Neuronal stem cell (in vitro differentiated cells): Measurements from ENCODE around the gene C19orf33.

Source experiments
- DNase-seq: peaks from one replicate; pipeline ENCODE4 v3.0.0-alpha.2; 2013; ENCODE audit warnings: low spot score
- H2AFZ ChIP-seq: one replicate; pipeline ENCODE4 v1.6.1; 2013; ENCODE audit warnings: mild to moderate bottlenecking, low read length, inconsistent platforms
- H2AK5ac ChIP-seq: 2 replicates; pipeline ENCODE4 v1.6.1; 2013; ENCODE audit warnings: low read depth, mild to moderate bottlenecking, inconsistent platforms, low read length, moderate library complexity, mixed read lengths
- H2BK120ac ChIP-seq: 2 replicates; pipeline ENCODE4 v1.6.1; 2013; ENCODE audit warnings: low read depth, mild to moderate bottlenecking, inconsistent platforms, low read length, moderate library complexity, mixed read lengths
- H2BK12ac ChIP-seq: one replicate; pipeline ENCODE4 v1.6.1; 2013; ENCODE audit warnings: low read length, inconsistent platforms
- H2BK15ac ChIP-seq: 2 replicates; pipeline ENCODE4 v1.6.1; 2013; ENCODE audit warnings: mild to moderate bottlenecking, low read length, inconsistent platforms, mixed read lengths
- H2BK5ac ChIP-seq: one replicate; pipeline ENCODE4 v1.6.1; 2013; ENCODE audit warnings: inconsistent platforms, mild to moderate bottlenecking, low read length, moderate library complexity
- H3K14ac ChIP-seq: one replicate; pipeline ENCODE4 v1.6.1; 2013; ENCODE audit warnings: low read length, inconsistent platforms
- H3K18ac ChIP-seq: 2 replicates; pipeline ENCODE4 v1.6.1; 2013; ENCODE audit warnings: low read length, inconsistent platforms
- H3K23ac ChIP-seq: 2 replicates; pipeline ENCODE4 v1.6.1; 2013; ENCODE audit warnings: low read depth, mild to moderate bottlenecking, mixed read lengths, low read length, inconsistent platforms; ENCODE audit not compliant: poor library complexity
- H3K27ac ChIP-seq: replicated peaks from 3 replicates; pipeline ENCODE4 v1.5.1; 2013; ENCODE audit warnings: low read length, inconsistent platforms
- H3K27me3 ChIP-seq, 3 experiments: 2 replicates each; pipeline ENCODE4 v1.6.1; 2013; ENCODE audit warnings: low read length in 3 of 3, mild to moderate bottlenecking in 2 of 3, inconsistent platforms in 1 of 3, low read depth in 1 of 3, mixed read lengths in 1 of 3, moderate library complexity in 1 of 3; ENCODE audit not compliant: control insufficient read depth in 3 of 3, insufficient read depth in 3 of 3
- H3K36me3 ChIP-seq, 2 donors: replicated peaks in 1 of 2; 2 replicates each; pipeline ENCODE4 v1.6.1; 2013; ENCODE audit warnings: low read length in 2 of 2; ENCODE audit not compliant: control insufficient read depth in 2 of 2, insufficient read depth in 2 of 2
- H3K4ac ChIP-seq: 2 replicates; pipeline ENCODE4 v1.6.1; 2013; ENCODE audit warnings: inconsistent platforms, mild to moderate bottlenecking, low read length, moderate library complexity
- H3K4me1 ChIP-seq, 2 donors: 1 replicate in 1 of 2; 2 replicates in 1 of 2; pipeline ENCODE4 v1.6.1; 2013; ENCODE audit warnings: low read length in 2 of 2, low read depth in 1 of 2; ENCODE audit not compliant: control insufficient read depth in 2 of 2, insufficient read depth in 1 of 2
- H3K4me2 ChIP-seq: one replicate; pipeline ENCODE4 v1.6.1; 2013; ENCODE audit warnings: mild to moderate bottlenecking, low read length, inconsistent platforms; ENCODE audit not compliant: insufficient read depth, poor library complexity, severe bottlenecking
- H3K4me3 ChIP-seq, 2 donors: 2 replicates each; pipeline ENCODE4 v1.5.1; 2013; ENCODE audit warnings: low read length in 2 of 2, mild to moderate bottlenecking in 2 of 2, inconsistent platforms in 1 of 2, moderate library complexity in 1 of 2
- H3K79me1 ChIP-seq: one replicate; pipeline ENCODE4 v1.6.1; 2013; ENCODE audit warnings: low read depth, mild to moderate bottlenecking, inconsistent platforms, low read length, moderate library complexity
- H3K9ac ChIP-seq: one replicate; pipeline ENCODE4 v1.6.1; 2013; ENCODE audit warnings: mild to moderate bottlenecking, low read depth, low read length, inconsistent platforms; ENCODE audit not compliant: poor library complexity
- H3K9me3 ChIP-seq, 2 donors: replicated peaks in 1 of 2; 2 replicates each; pipeline versions ENCODE3 to v1.6.1; 2013; ENCODE audit warnings: low read length in 2 of 2, mild to moderate bottlenecking in 2 of 2, inconsistent platforms in 1 of 2, low read depth in 1 of 2, mixed read lengths in 1 of 2, moderate library complexity in 1 of 2; ENCODE audit not compliant: control insufficient read depth in 2 of 2, insufficient read depth in 1 of 2
- H4K8ac ChIP-seq: one replicate; pipeline ENCODE4 v1.6.1; 2013; ENCODE audit warnings: low read depth, mild to moderate bottlenecking, inconsistent platforms, low read length, moderate library complexity
- H4K91ac ChIP-seq: one replicate; pipeline ENCODE4 v1.6.1; 2013; ENCODE audit warnings: low read length, low read depth, mild to moderate bottlenecking, inconsistent platforms; ENCODE audit not compliant: poor library complexity
- WGBS, 2 donors: extraction: QIAGEN DNeasy Blood & Tissue Kit; methylation state at CpG; one replicate each; pipeline ENCODE4 v1.1.7; 2013; ENCODE audit warnings: missing lambda C conversion rate in 2 of 2, mixed read lengths in 1 of 2; ENCODE audit not compliant: insufficient read length in 2 of 2, insufficient replicate concordance in 1 of 2; ENCODE audit errors: extremely low coverage in 2 of 2; 5-methylcytosine and 5-hydroxymethylcytosine counted together

The C19orf33 gene

DNA sequence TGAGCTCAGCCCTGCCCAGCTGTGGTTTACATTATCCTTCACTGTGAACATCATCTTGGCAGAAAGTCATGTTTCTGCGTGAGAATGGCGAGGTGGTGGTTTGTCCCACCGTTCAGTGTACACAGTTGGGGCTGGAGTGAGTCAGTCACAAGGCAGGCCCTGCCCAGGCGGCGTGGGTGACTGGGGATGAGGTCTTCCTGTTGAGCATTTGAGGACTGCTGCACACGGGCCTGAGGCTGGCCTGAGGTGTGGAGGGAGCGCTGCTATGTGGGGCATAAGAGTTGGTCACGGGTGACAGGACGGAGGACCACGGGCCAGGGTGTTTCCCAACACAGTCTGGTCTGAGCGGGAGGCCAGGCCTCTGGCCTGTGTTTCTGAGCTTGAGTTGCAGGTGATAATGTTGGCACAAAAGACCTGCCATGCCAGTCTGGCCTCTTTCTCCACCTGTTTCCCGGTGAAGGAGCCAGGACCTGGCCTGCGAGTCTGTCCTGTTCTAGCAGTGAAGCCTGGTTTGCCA, 13.4 kb upstream of the C19orf33 start:
- H3K18ac ChIP-seq, result peak overlapping the region; percentile 29
- H3K9ac ChIP-seq, result no peak overlapping the region
- H3K79me1 ChIP-seq, result no peaks in the 10 kb centered on the region
- H2BK5ac ChIP-seq, result no peak overlapping the region
- H2BK120ac ChIP-seq, result no peak overlapping the region
- H3K9me3 ChIP-seq, result no peaks in the 10 kb centered on the region
- H3K36me3 ChIP-seq, result peaks cover 0 to 3% of the 10 kb centered on the region in 2 donors
- WGBS, 2 donors, result no CpG with 5 or more reads among the region's 13 CpGs
- no peak overlapping the region for H3K14ac ChIP-seq
- no peak overlapping the region for H3K27ac ChIP-seq
- peaks cover 15 to 28% of the 10 kb centered on the region in 2 donors for H3K4me1 ChIP-seq
- no peak for DNase-seq
- H2AFZ ChIP-seq, result peak overlapping the region; percentile 66
- H3K4ac ChIP-seq, result no peak overlapping the region
- H2AK5ac ChIP-seq, result no peak overlapping the region
- H2BK15ac ChIP-seq, result no peak overlapping the region
- no peak overlapping the region for H2BK12ac ChIP-seq
- peak overlapping the region; percentile 18 for H3K23ac ChIP-seq
- H4K91ac ChIP-seq, result no peak overlapping the region
- H3K27me3 ChIP-seq, result no peaks in the 10 kb centered on the region
- no peak overlapping the region for H3K4me2 ChIP-seq
- H4K8ac ChIP-seq, result no peak overlapping the region
- peak overlapping the region in 1 of 2 donors; percentile 42 for H3K4me3 ChIP-seq

DNA sequence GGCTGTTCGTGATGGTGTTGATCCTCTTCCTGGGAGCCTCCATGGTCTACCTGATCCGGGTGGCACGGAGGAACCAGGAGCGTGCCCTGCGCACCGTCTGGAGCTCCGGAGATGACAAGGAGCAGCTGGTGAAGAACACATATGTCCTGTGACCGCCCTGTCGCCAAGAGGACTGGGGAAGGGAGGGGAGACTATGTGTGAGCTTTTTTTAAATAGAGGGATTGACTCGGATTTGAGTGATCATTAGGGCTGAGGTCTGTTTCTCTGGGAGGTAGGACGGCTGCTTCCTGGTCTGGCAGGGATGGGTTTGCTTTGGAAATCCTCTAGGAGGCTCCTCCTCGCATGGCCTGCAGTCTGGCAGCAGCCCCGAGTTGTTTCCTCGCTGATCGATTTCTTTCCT, 12.2 kb upstream of the C19orf33 start:
- Histone ChIP-seq H3K79me1 (no peaks in the 10 kb centered on the region), H2BK5ac (no peak overlapping the region), H2AK5ac (no peak overlapping the region), H3K4me3 (no peak overlapping the region), H3K4me1 (peaks cover 15 to 28% of the 10 kb centered on the region in 2 donors), H3K27ac (no peak overlapping the region), H2BK15ac (no peak overlapping the region), H3K36me3 (peaks cover 0 to 3% of the 10 kb centered on the region in 2 donors), H3K4me2 (no peak overlapping the region), H2BK12ac (no peak overlapping the region), H2BK120ac (no peak overlapping the region), H3K9ac (no peak overlapping the region), H3K4ac (no peak overlapping the region), H2AFZ (peak overlapping the region; percentile 56), H3K23ac (peak overlapping the region; percentile 73), H3K14ac (no peak overlapping the region), H3K18ac (no peak overlapping the region), H4K91ac (no peak overlapping the region), H3K9me3 (no peaks in the 10 kb centered on the region), H4K8ac (no peak overlapping the region), H3K27me3 (no peaks in the 10 kb centered on the region)
- WGBS, 2 donors, result no CpG with 5 or more reads among the region's 15 CpGs
- no peak for DNase-seq

DNA sequence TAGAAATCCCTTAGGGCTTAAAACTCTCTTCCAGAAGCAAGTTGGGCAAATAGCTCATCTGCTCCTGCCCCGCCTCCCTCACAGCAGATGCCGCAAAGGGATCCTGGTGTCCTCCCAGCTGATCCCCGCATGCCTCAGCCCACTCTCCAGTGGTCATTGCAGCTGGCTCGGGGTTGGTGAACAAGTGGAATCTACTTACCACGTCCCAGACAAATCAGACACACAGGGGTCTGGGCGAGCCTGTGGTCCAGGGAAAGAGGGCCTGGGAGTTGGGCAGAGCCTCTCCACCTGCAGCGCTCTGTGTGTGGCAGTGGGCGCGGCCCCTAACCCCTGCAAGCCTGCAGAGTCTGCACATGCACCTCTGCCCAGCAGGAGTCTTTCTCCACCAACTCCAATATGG, 10.8 kb upstream of the C19orf33 start:
- H3K4ac ChIP-seq, result no peak overlapping the region
- peaks cover 8 to 20% of the 10 kb centered on the region in 2 donors for H3K4me1 ChIP-seq
- no peak overlapping the region for H3K14ac ChIP-seq
- H2BK12ac ChIP-seq, result no peak overlapping the region
- H2AK5ac ChIP-seq, result no peak overlapping the region
- peaks cover 0 to 3% of the 10 kb centered on the region in 2 donors for H3K36me3 ChIP-seq
- H4K91ac ChIP-seq, result no peak overlapping the region
- H3K4me3 ChIP-seq, result no peak overlapping the region
- no peaks in the 10 kb centered on the region for H3K9me3 ChIP-seq
- H2BK15ac ChIP-seq, result no peak overlapping the region
- H4K8ac ChIP-seq, result no peak overlapping the region
- H3K79me1 ChIP-seq, result no peaks in the 10 kb centered on the region
- H3K18ac ChIP-seq, result no peak overlapping the region
- no peak overlapping the region for H2BK5ac ChIP-seq
- H3K27me3 ChIP-seq, result no peaks in the 10 kb centered on the region
- no peak overlapping the region for H3K9ac ChIP-seq
- no peak overlapping the region for H3K27ac ChIP-seq
- H3K4me2 ChIP-seq, result no peak overlapping the region
- no peak overlapping the region for H3K23ac ChIP-seq
- WGBS, 2 donors, result no CpG with 5 or more reads among the region's 9 CpGs
- H2AFZ ChIP-seq, result no peak overlapping the region
- no peak overlapping the region for H2BK120ac ChIP-seq
- no peak for DNase-seq

DNA sequence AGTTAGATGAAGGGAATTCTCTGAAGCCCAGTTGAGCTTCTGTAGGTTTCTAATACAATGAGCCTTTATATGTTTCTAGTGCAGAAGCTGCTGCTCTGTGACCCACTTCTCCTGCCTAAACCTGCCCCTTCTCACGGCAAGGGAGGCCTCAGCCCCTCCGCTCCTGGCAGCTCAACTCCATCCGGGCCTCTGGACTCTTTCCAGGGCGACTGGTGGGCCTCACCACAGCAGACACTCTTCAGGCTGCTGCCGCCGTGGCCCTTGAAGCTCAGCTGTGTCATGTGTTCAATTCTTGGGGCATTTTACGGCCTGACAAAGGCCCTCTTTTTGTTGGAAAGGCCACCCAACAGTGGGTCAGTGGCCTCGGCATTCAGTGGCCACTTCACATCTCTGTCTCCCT, 10.0 kb upstream of the C19orf33 start:
- no peak overlapping the region for H3K4me3 ChIP-seq
- H3K9me3 ChIP-seq, result no peaks in the 10 kb centered on the region
- H3K23ac ChIP-seq, result no peak overlapping the region
- H3K9ac ChIP-seq, result no peak overlapping the region
- no peak for DNase-seq
- no peak overlapping the region for H2BK120ac ChIP-seq
- no peak overlapping the region for H4K91ac ChIP-seq
- H2BK5ac ChIP-seq, result no peak overlapping the region
- H2BK12ac ChIP-seq, result no peak overlapping the region
- H3K4me1 ChIP-seq, result peaks cover 5 to 15% of the 10 kb centered on the region in 2 donors
- peaks cover 0 to 2% (median 0%) of the 10 kb centered on the region in 3 experiments for H3K27me3 ChIP-seq
- no peaks in the 10 kb centered on the region for H3K79me1 ChIP-seq
- no peak overlapping the region for H3K27ac ChIP-seq
- H3K4me2 ChIP-seq, result no peak overlapping the region
- H3K4ac ChIP-seq, result no peak overlapping the region
- WGBS, 2 donors, result no CpG with 5 or more reads among the region's 8 CpGs
- no peak overlapping the region for H4K8ac ChIP-seq
- peak overlapping the region; percentile 59 for H2AFZ ChIP-seq
- H3K14ac ChIP-seq, result no peak overlapping the region
- H2AK5ac ChIP-seq, result no peak overlapping the region
- H2BK15ac ChIP-seq, result no peak overlapping the region
- peaks cover 0 to 3% of the 10 kb centered on the region in 2 donors for H3K36me3 ChIP-seq
- H3K18ac ChIP-seq, result no peak overlapping the region
